K562 (cell line): ENCODE data around the gene DCP1B. TPM values are rescaled to one million over a fixed set of nuclear protein-coding genes. Genes with fewer than 3 reads are reported as not detected.

Experiments used
- polyA plus RNA-seq, 8 experiments: library from polyadenylated mRNA; depleted of rRNA in 4 of 8; stranded (reverse) in 5 of 8; unstranded in 3 of 8; fragments of >200 nt; fragmentation: Nextera tagmentation in 2 of 8; fragmentation: Illumina TruSeq in 1 of 8; extraction: Ambion mirVana in 2 of 8; extraction: Trizol in 1 of 8; gene quantifications; 2 replicates each; pipeline versions ENCODE4 v1.2.1 to v1.2.3, GENCODE V29; 2011 to 2014; ENCODE audit warnings: inconsistent platforms in 1 of 8, missing spikeins in 1 of 8
- total RNA-seq, 7 experiments: library from RNA; depleted of rRNA in 6 of 7; stranded (reverse); fragments of >200 nt in 6 of 7; fragmentation: Illumina TruSeq in 2 of 7; extraction: Trizol in 2 of 7; gene quantifications; 2 replicates each; pipeline versions ENCODE4 v1.2.1 to v1.2.3, GENCODE V29; 2011 to 2021; ENCODE audit warnings: low replicate concordance in 1 of 7
- TF ChIP-seq, protein P1 (sequence below), 2 experiments: fragments of 450-650 bp; formaldehyde crosslinking in 1 of 2; IDR thresholded peaks; 2 replicates each; pipeline versions ENCODE4 v1.4.0 to v1.6.1; 2014 to 2020; ENCODE audit warnings: mild to moderate bottlenecking in 2 of 2, borderline replicate concordance in 1 of 2, low read depth in 1 of 2

Gene DCP1B
- total and polyA plus RNA-seq, 9 of the 15 experiments (the other 6 are each of a cell fraction or from before 2014, with no cell fraction given), result 0.83 to 7.3 (median 3.4) TPM

DNA sequence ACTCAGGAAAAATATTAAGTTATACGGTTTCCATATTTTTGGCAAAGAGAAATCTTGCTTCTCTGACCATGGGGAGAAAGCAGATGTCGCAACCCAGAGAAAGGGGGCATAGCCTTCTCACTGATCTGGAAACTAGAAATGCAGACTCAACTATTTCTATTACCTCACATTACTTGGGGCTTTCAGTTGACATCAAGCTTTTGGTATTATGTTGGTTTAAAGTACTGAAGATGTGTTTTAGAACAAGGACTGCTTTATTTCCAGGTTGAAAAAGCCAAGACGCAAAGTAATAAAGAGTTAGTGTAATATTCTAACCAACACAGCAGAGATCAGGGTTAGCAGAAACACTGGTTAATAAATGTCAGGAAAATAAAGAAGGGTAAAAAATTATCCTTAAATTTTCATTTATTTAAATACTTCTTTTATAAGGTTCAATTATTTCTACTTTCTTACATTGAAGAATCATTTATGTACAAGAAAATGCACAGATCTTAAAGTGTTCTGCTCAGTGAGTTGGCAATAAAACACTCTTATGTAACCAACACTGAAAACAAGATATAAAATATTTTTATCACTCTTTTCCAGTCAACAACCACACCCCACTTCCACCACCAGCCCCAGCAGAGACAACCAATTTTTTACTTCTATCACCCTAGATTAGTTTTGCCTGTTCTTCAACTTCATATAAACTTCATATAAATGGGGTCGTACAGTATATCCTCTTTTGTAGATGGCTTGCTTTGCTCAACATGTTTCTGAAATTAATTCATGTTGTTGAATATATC lies 26.0 kb downstream of the DCP1B start (continued):
- TF ChIP-seq, protein P1, sequence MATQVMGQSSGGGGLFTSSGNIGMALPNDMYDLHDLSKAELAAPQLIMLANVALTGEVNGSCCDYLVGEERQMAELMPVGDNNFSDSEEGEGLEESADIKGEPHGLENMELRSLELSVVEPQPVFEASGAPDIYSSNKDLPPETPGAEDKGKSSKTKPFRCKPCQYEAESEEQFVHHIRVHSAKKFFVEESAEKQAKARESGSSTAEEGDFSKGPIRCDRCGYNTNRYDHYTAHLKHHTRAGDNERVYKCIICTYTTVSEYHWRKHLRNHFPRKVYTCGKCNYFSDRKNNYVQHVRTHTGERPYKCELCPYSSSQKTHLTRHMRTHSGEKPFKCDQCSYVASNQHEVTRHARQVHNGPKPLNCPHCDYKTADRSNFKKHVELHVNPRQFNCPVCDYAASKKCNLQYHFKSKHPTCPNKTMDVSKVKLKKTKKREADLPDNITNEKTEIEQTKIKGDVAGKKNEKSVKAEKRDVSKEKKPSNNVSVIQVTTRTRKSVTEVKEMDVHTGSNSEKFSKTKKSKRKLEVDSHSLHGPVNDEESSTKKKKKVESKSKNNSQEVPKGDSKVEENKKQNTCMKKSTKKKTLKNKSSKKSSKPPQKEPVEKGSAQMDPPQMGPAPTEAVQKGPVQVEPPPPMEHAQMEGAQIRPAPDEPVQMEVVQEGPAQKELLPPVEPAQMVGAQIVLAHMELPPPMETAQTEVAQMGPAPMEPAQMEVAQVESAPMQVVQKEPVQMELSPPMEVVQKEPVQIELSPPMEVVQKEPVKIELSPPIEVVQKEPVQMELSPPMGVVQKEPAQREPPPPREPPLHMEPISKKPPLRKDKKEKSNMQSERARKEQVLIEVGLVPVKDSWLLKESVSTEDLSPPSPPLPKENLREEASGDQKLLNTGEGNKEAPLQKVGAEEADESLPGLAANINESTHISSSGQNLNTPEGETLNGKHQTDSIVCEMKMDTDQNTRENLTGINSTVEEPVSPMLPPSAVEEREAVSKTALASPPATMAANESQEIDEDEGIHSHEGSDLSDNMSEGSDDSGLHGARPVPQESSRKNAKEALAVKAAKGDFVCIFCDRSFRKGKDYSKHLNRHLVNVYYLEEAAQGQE (IDR thresholded peaks at IDR 0.05; ENCODE audit: borderline replicate concordance), result no peak
- TF ChIP-seq, protein P1 (CRISPR knock-in tag; IDR thresholded peaks at IDR 0.05; ENCODE audit: low read depth), result no peak
